Right ventricle myocardium inferior (tissue), 1 donor: Measurements from ENCODE around the gene GOLGA1. TPM values are rescaled to one million over a fixed set of nuclear protein-coding genes. Genes with fewer than 3 reads are reported as not detected.

Source experiments
- ATAC-seq: fragments of 200-7000 bp; cut with Tn5 transposase; one replicate; pipeline ENCODE4 v1.9.1; 2020; ENCODE audit warnings: mild to moderate bottlenecking, moderate library complexity
- DNase-seq: peaks from one replicate; pipeline ENCODE4 v3.0.0; 2021; ENCODE audit errors: missing footprints
- intact Hi-C: fragments of 100-400 bp; cut with DNase I; formaldehyde crosslinking; loops from one replicate; pipeline ENCODE4 v1.11.0; 2022
- total RNA-seq: library from RNA; stranded (reverse); fragmentation: NEBNext Ultra II Directional; extraction: Animal tissue kit (Norgen Biotek cat#: 25700); gene quantifications from one replicate; pipeline ENCODE4 v1.2.1, GENCODE V29; 2021
- donor health status: DM: no; HTN: yes; CAD: no; lungs with severe emphysema.

Gene GOLGA1
- total RNA-seq, 1 donor from 2014 or later, result 16.4 TPM

GRCh38 chr9:124868511-124869465 is 72.1 kb downstream of the GOLGA1 start:
- DNase-seq (peak; percentile 92), ATAC-seq (peak; percentile 93)
- intact Hi-C loops, result loop anchor here (10.0 kb wide), 1 partner anchor 506 kb away; no protein-coding TSS in a partner anchor

GRCh38 chr9:124863371-124863871 is 77.5 kb downstream of the GOLGA1 start:
- DNase-seq, result no peak
- ATAC-seq, result peak; percentile 21
- intact Hi-C loops, result loop anchor here (10.0 kb wide), 1 partner anchor 511 kb away; no protein-coding TSS in a partner anchor

- ATAC-seq (peak; percentile 97), DNase-seq (peak; percentile 97)
- intact Hi-C loops, result loop anchor here (10.0 kb wide), 1 partner anchor 513 kb away; no protein-coding TSS in a partner anchor
Observed at GRCh38 chr9:124861342-124862229, 79.3 kb downstream of the GOLGA1 start, which contains the start of the genes ARPC5L and RPL35. Gene ARPC5L (plus strand): TSS chr9:124862130. CDS start chr9:124869291, 7,161 bp downstream. Gene RPL35 (minus strand): TSS chr9:124861957. CDS start chr9:124861912, 45 bp downstream.

GRCh38 chr9:124860582-124861341 is 80.1 kb downstream of the GOLGA1 start:
- ATAC-seq (no peak), DNase-seq (no peak)
- intact Hi-C loops, result loop anchor here (10.0 kb wide), 1 partner anchor 514 kb away; no protein-coding TSS in a partner anchor

- no peak for DNase-seq
- no peak for ATAC-seq
- intact Hi-C loops, result loop anchor here (10.0 kb wide), 1 partner anchor 515 kb away; no protein-coding TSS in a partner anchor
Observed at GRCh38 chr9:124859803-124860581, 80.9 kb downstream of the GOLGA1 start.

- DNase-seq (no peak), ATAC-seq (no peak)
- intact Hi-C loops, result no loop called here
Observed at GRCh38 chr9:124858330-124859046, 82.4 kb downstream of the GOLGA1 start.

- intact Hi-C loops, result no loop called here
- DNase-seq, result no peak
- ATAC-seq, result no peak
Observed at GRCh38 chr9:124857533-124858162, 83.2 kb downstream of the GOLGA1 start.

- intact Hi-C loops, result no loop called here
- DNase-seq, result no peak
- ATAC-seq, result no peak
Observed at GRCh38 chr9:124855944-124856765, 84.7 kb downstream of the GOLGA1 start.

GRCh38 chr9:124855566-124855943 is 85.3 kb downstream of the GOLGA1 start:
- ATAC-seq (no peak), DNase-seq (no peak)
- intact Hi-C loops, result no loop called here

- no peak for ATAC-seq
- intact Hi-C loops, result no loop called here
Observed at GRCh38 chr9:124854822-124855221, 86.1 kb downstream of the GOLGA1 start.

GRCh38 chr9:124854161-124854560 is 86.7 kb downstream of the GOLGA1 start:
- DNase-seq (no peak), ATAC-seq (no peak)
- intact Hi-C loops, result no loop called here

More at GRCh38 chr9:124854822-124855221, 86.1 kb downstream of the GOLGA1 start:
- DNase-seq, result no peak

GRCh38 chr9:124853605-124854143 is 87.2 kb downstream of the GOLGA1 start:
- intact Hi-C loops, result no loop called here
- no peak for ATAC-seq
- no peak for DNase-seq

- peak; percentile 90 for ATAC-seq
- DNase-seq, result peak; percentile 92
- intact Hi-C loops, result loop anchor here (1.0 kb wide), 1 partner anchor 79 kb away; no protein-coding TSS in a partner anchor
Observed at GRCh38 chr9:124852829-124853531, 87.9 kb downstream of the GOLGA1 start, which contains the start of gene WDR38. Gene WDR38 (plus strand): TSS chr9:124853460. CDS start chr9:124853532, 72 bp downstream.

GRCh38 chr9:124852121-124852828 is 88.6 kb downstream of the GOLGA1 start:
- ATAC-seq, result peak; percentile 51
- DNase-seq, result no peak
- intact Hi-C loops, result loop anchor here (1.0 kb wide), 1 partner anchor 78 kb away; no protein-coding TSS in a partner anchor
